MM.1S (cell line): ENCODE results near the gene PLEKHA5.

Experiments used
- DNase-seq: peaks from one replicate; pipeline ENCODE4 v3.0.0-alpha.2; 2015
- H2AFZ ChIP-seq: fragments of 300-600 bp; sonication (generic); 2 replicates; pipeline ENCODE4 v1.6.0; 2016; ENCODE audit warnings: antibody characterized with exemption, low read length
- H3F3A ChIP-seq: fragments of 300-600 bp; sonication (generic); 2 replicates; pipeline ENCODE4 v1.6.1; 2016; ENCODE audit warnings: mild to moderate bottlenecking, antibody characterized with exemption, low read length, moderate library complexity, mixed read lengths; ENCODE audit not compliant: insufficient read depth
- H3K27ac ChIP-seq: fragments of 300-600 bp; sonication (generic); 2 replicates; pipeline ENCODE4 v1.5.1; 2016; ENCODE audit warnings: mild to moderate bottlenecking, low read length
- H3K27me3 ChIP-seq: fragments of 300-600 bp; sonication (generic); replicated peaks from 2 replicates; pipeline ENCODE4 v1.6.0; 2016; ENCODE audit warnings: low read length; ENCODE audit not compliant: insufficient read depth
- H3K36me3 ChIP-seq: fragments of 300-600 bp; sonication (generic); replicated peaks from 2 replicates; pipeline ENCODE4 v1.6.1; 2016; ENCODE audit warnings: mild to moderate bottlenecking, low read length, mixed read lengths; ENCODE audit not compliant: insufficient read depth
- H3K4me1 ChIP-seq: fragments of 300-600 bp; sonication (generic); 2 replicates; pipeline ENCODE4 v1.6.1; 2016; ENCODE audit warnings: low read length, mixed read lengths
- H3K4me2 ChIP-seq: fragments of 300-600 bp; sonication (generic); 2 replicates; pipeline ENCODE4 v1.6.0; 2016; ENCODE audit warnings: low read depth, low read length
- H3K4me3 ChIP-seq: fragments of 300-600 bp; sonication (generic); 2 replicates; pipeline ENCODE4 v1.5.1; 2016; ENCODE audit warnings: low read length, mixed read lengths
- H3K79me2 ChIP-seq: fragments of 300-600 bp; sonication (generic); 2 replicates; pipeline ENCODE4 v1.6.1; 2016; ENCODE audit warnings: mixed run types, low read length, mixed read lengths
- H3K9ac ChIP-seq: fragments of 300-600 bp; sonication (generic); 2 replicates; pipeline ENCODE4 v1.6.1; 2016; ENCODE audit warnings: low read length, mixed read lengths
- H3K9me2 ChIP-seq: fragments of 300-600 bp; sonication (generic); replicated peaks from 2 replicates; pipeline ENCODE4 v1.6.1; 2016; ENCODE audit warnings: mild to moderate bottlenecking, low read length, mixed read lengths; ENCODE audit not compliant: insufficient read depth
- H3K9me3 ChIP-seq: fragments of 300-600 bp; sonication (generic); replicated peaks from 2 replicates; pipeline ENCODE4 v1.6.1; 2016; ENCODE audit warnings: mild to moderate bottlenecking, low read length, mixed read lengths; ENCODE audit not compliant: insufficient read depth
- H4K20me1 ChIP-seq: fragments of 300-600 bp; sonication (generic); 2 replicates; pipeline ENCODE4 v1.6.1; 2016; ENCODE audit warnings: mild to moderate bottlenecking, low read length, moderate library complexity, mixed read lengths; ENCODE audit not compliant: insufficient read depth
- EZH2 ChIP-seq: fragments of 300-600 bp; sonication (generic); optimal IDR thresholded peaks from 2 replicates; pipeline ENCODE3; 2017; ENCODE audit warnings: low read depth, mild to moderate bottlenecking, antibody characterized with exemption, low read length, mixed read lengths
- EZH2phosphoT487 ChIP-seq: fragments of 300-600 bp; sonication (generic); IDR thresholded peaks from 2 replicates; pipeline ENCODE4 v1.6.1; 2018; ENCODE audit warnings: antibody characterized with exemption, low read length
- TF ChIP-seq, protein P1 (sequence below): fragments of 300-600 bp; sonication (generic); IDR thresholded peaks from 2 replicates; pipeline ENCODE4 v1.5.1; 2016; ENCODE audit warnings: antibody characterized with exemption, low read length, mixed read lengths

Gene PLEKHA5

DNA sequence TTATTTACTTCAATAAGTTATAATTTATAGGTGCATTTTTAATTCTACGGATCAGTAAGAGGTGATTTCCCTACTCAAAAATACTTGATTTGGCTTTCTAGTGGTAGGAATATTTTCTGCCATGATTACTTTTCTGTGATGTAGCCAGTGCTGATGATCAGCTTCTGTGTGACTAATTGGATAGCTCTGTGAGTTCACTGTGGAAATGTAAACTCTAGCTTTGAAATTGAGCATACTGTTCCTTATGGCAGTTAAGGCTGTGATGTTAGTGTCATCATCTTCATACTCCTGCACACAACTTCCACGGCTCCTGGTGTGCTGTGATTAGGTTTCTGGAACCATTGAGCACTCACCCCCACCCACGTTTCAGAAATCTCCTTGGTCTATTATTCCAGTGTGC, 48.2 kb downstream of the PLEKHA5 start:
- Histone ChIP-seq H3K4me2 (no peak overlapping the region), H3K27me3 (no peaks in the 10 kb centered on the region), H3K4me3 (no peak overlapping the region), H3K9me3 (no peaks in the 10 kb centered on the region), H3K9me2 (no peaks in the 10 kb centered on the region), H3K4me1 (no peaks in the 10 kb centered on the region), H4K20me1 (no peaks in the 10 kb centered on the region), H3K27ac (no peak overlapping the region), H2AFZ (no peak overlapping the region), H3K9ac (no peak overlapping the region), H3K36me3 (no peaks in the 10 kb centered on the region), H3F3A (no peaks in the 10 kb centered on the region), H3K79me2 (no peaks in the 10 kb centered on the region)
- TF ChIP-seq EZH2phosphoT487, result no peak
- TF ChIP-seq EZH2, result no peak
- TF ChIP-seq, protein P1, sequence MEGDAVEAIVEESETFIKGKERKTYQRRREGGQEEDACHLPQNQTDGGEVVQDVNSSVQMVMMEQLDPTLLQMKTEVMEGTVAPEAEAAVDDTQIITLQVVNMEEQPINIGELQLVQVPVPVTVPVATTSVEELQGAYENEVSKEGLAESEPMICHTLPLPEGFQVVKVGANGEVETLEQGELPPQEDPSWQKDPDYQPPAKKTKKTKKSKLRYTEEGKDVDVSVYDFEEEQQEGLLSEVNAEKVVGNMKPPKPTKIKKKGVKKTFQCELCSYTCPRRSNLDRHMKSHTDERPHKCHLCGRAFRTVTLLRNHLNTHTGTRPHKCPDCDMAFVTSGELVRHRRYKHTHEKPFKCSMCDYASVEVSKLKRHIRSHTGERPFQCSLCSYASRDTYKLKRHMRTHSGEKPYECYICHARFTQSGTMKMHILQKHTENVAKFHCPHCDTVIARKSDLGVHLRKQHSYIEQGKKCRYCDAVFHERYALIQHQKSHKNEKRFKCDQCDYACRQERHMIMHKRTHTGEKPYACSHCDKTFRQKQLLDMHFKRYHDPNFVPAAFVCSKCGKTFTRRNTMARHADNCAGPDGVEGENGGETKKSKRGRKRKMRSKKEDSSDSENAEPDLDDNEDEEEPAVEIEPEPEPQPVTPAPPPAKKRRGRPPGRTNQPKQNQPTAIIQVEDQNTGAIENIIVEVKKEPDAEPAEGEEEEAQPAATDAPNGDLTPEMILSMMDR, result no peak
- DNase-seq, result no peak

DNA sequence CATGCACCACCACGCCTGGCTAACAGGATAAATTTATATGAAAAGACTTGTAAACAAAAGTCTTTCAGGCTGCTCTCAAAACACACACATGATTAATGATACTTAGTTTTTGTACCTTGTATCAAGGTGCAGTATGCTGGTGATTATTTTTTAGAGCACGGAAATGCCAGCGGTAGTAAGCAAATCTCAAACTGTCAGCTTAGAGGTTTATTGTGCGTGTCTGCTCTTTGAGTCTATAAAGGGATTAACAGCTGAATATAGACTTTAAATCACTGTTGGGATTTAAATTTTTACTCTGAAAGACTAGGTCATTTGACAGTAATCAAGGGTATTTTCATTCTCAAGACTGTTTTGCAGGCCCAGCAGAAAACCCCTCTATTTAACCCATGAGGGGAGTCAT, 50.5 kb downstream of the PLEKHA5 start:
- no peak for DNase-seq
- Histone ChIP-seq H3K79me2 (no peaks in the 10 kb centered on the region), H3F3A (no peaks in the 10 kb centered on the region), H2AFZ (no peak overlapping the region), H3K27me3 (no peaks in the 10 kb centered on the region), H3K9me3 (no peaks in the 10 kb centered on the region), H4K20me1 (no peaks in the 10 kb centered on the region), H3K27ac (no peak overlapping the region), H3K4me2 (no peak overlapping the region), H3K9me2 (no peaks in the 10 kb centered on the region), H3K4me1 (no peaks in the 10 kb centered on the region), H3K9ac (no peak overlapping the region), H3K4me3 (no peak overlapping the region), H3K36me3 (no peaks in the 10 kb centered on the region)
- TF ChIP-seq EZH2, result no peak
- TF ChIP-seq, protein P1, result no peak
- no peak for TF ChIP-seq EZH2phosphoT487

DNA sequence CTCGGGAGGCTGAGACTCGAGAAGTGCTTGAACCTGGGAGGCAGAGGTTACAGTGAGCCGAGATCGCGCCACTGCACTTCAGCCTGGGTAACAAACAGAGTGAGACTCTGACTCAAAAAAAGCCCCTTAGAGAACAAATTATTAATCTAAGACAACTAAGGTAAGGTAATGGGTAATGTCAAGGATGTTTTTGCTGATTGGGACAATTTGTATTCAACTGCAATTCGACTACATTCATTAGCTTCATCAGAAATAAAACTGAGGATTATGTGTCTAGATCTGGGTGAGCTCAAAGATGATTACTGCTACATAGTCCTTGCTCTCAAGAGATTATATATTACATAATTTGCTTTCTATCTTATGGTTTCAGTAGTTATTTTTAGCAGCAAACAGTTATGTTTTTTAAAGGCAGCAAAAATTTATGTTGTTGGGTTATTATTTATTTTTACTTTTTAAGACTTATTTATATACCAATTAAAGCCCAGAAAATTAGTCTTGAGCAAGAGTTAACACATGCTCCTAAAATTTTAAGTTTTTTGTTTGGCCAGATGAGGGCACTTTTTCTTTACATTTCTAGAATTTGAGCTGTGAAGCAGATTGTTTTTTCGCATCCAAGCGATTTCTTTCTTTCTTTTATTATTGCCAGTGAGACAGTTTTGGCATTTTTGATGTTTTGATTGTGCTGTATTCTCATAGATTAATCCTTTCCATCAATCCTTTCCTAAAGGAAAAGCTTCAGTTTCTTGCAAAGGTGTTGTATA, 52.3 kb downstream of the PLEKHA5 start:
- no peaks in the 10 kb centered on the region for H4K20me1 ChIP-seq
- H3K36me3 ChIP-seq, result no peaks in the 10 kb centered on the region
- TF ChIP-seq EZH2 (no peak), EZH2phosphoT487 (no peak)
- TF ChIP-seq, protein P1, result no peak
- no peak for DNase-seq
- H3K9ac ChIP-seq, result no peak overlapping the region
- H3K9me2 ChIP-seq, result no peaks in the 10 kb centered on the region
- no peaks in the 10 kb centered on the region for H3K79me2 ChIP-seq
- no peak overlapping the region for H3K4me3 ChIP-seq
- no peaks in the 10 kb centered on the region for H3K4me1 ChIP-seq
- H2AFZ ChIP-seq, result no peak overlapping the region
- no peak overlapping the region for H3K4me2 ChIP-seq
- no peaks in the 10 kb centered on the region for H3K9me3 ChIP-seq
- H3K27ac ChIP-seq, result no peak overlapping the region
- no peaks in the 10 kb centered on the region for H3F3A ChIP-seq
- H3K27me3 ChIP-seq, result no peaks in the 10 kb centered on the region
